ENCODE results near the gene PAF1.
A peak's percentile ranks its signal among the peaks of the same experiment; 100 is the strongest.

Gene PAF1

GRCh38 chr19:39410017-39410830 is 19.3 kb upstream of the PAF1 start:
- no peaks in the 10 kb centered on the region for H3K9me3 ChIP-seq (ENCODE audit: low read length)
- peak overlapping the region; percentile 81 for H3K4me2 ChIP-seq (ENCODE audit: low read length)
- peak overlapping the region; percentile 96 for H3K27ac ChIP-seq (ENCODE audit: low read depth, low read length, poor library complexity, severe bottlenecking)
- no peaks in the 10 kb centered on the region for H3K9me2 ChIP-seq (ENCODE audit: low read depth, low read length)
- H4K20me1 ChIP-seq (ENCODE audit: insufficient read depth, low read length) = no peaks in the 10 kb centered on the region
- TF ChIP-seq CTCF (IDR thresholded peaks at IDR 0.05; ENCODE audit: low read length) (no peak), EZH2 (IDR thresholded peaks at IDR 0.05; ENCODE audit: borderline replicate concordance, low read length) (no peak)
- H3K9ac ChIP-seq (ENCODE audit: low read length) = peak overlapping the region; percentile 88
- peak overlapping the region; percentile 96 for H3K4me3 ChIP-seq (ENCODE audit: low read depth, low read length, poor library complexity, severe bottlenecking)
- H2AFZ ChIP-seq (ENCODE audit: low read length) = no peak overlapping the region
- no peaks in the 10 kb centered on the region for H3K27me3 ChIP-seq (ENCODE audit: insufficient read depth, low read length)
- peaks cover 10% of the 10 kb centered on the region for H3K36me3 ChIP-seq (ENCODE audit: insufficient read depth, low read length)
- H3F3A ChIP-seq (ENCODE audit: insufficient read depth, low read length) = peaks cover 11% of the 10 kb centered on the region
- H3K79me2 ChIP-seq (ENCODE audit: insufficient read depth, low read length) = peaks cover 6% of the 10 kb centered on the region
- H3K4me1 ChIP-seq (ENCODE audit: insufficient read depth, low read length, severe bottlenecking) = peaks cover 57% of the 10 kb centered on the region

GRCh38 chr19:39409208-39410016 is 18.5 kb upstream of the PAF1 start:
- H3K4me2 ChIP-seq (ENCODE audit: low read length) = peak overlapping the region; percentile 81
- no peak for TF ChIP-seq CTCF (IDR thresholded peaks at IDR 0.05; ENCODE audit: low read length)
- TF ChIP-seq EZH2 (IDR thresholded peaks at IDR 0.05; ENCODE audit: borderline replicate concordance, low read length) = no peak
- no peaks in the 10 kb centered on the region for H3K27me3 ChIP-seq (ENCODE audit: insufficient read depth, low read length)
- H3K9me3 ChIP-seq (ENCODE audit: low read length) = no peaks in the 10 kb centered on the region
- no peaks in the 10 kb centered on the region for H4K20me1 ChIP-seq (ENCODE audit: insufficient read depth, low read length)
- peak overlapping the region; percentile 96 for H3K4me3 ChIP-seq (ENCODE audit: low read depth, low read length, poor library complexity, severe bottlenecking)
- peak overlapping the region; percentile 96 for H3K27ac ChIP-seq (ENCODE audit: low read depth, low read length, poor library complexity, severe bottlenecking)
- peaks cover 6% of the 10 kb centered on the region for H3K79me2 ChIP-seq (ENCODE audit: insufficient read depth, low read length)
- peaks cover 10% of the 10 kb centered on the region for H3K36me3 ChIP-seq (ENCODE audit: insufficient read depth, low read length)
- peak overlapping the region; percentile 88 for H3K9ac ChIP-seq (ENCODE audit: low read length)
- no peaks in the 10 kb centered on the region for H3K9me2 ChIP-seq (ENCODE audit: low read depth, low read length)
- no peak overlapping the region for H2AFZ ChIP-seq (ENCODE audit: low read length)
- peaks cover 65% of the 10 kb centered on the region for H3K4me1 ChIP-seq (ENCODE audit: insufficient read depth, low read length, severe bottlenecking)
- peaks cover 16% of the 10 kb centered on the region for H3F3A ChIP-seq (ENCODE audit: insufficient read depth, low read length)

GRCh38 chr19:39408392-39409207 is 17.7 kb upstream of the PAF1 start:
- Histone ChIP-seq H2AFZ (ENCODE audit: low read length) (no peak overlapping the region), H3K9ac (ENCODE audit: low read length) (peak overlapping the region; percentile 97), H3K9me2 (ENCODE audit: low read depth, low read length) (no peaks in the 10 kb centered on the region), H3K27me3 (ENCODE audit: insufficient read depth, low read length) (no peaks in the 10 kb centered on the region), H3K27ac (ENCODE audit: low read depth, low read length, poor library complexity, severe bottlenecking) (peak overlapping the region; percentile 96), H3K36me3 (ENCODE audit: insufficient read depth, low read length) (peaks cover 10% of the 10 kb centered on the region), H3F3A (ENCODE audit: insufficient read depth, low read length) (peaks cover 16% of the 10 kb centered on the region), H3K4me1 (ENCODE audit: insufficient read depth, low read length, severe bottlenecking) (peaks cover 68% of the 10 kb centered on the region), H3K4me2 (ENCODE audit: low read length) (peak overlapping the region; percentile 81), H3K9me3 (ENCODE audit: low read length) (no peaks in the 10 kb centered on the region), H3K79me2 (ENCODE audit: insufficient read depth, low read length) (peaks cover 6% of the 10 kb centered on the region), H3K4me3 (ENCODE audit: low read depth, low read length, poor library complexity, severe bottlenecking) (peak overlapping the region; percentile 96), H4K20me1 (ENCODE audit: insufficient read depth, low read length) (no peaks in the 10 kb centered on the region)
- TF ChIP-seq CTCF (IDR thresholded peaks at IDR 0.05; ENCODE audit: low read length) (no peak), EZH2 (IDR thresholded peaks at IDR 0.05; ENCODE audit: borderline replicate concordance, low read length) (no peak)

All from OCI-LY1 (cell line).